Ramos (cell line): ENCODE data around the gene PARP14.

Experiments
- in situ Hi-C: fragments of 300-500 bp; cut with MboI; formaldehyde crosslinking; loops from one replicate; pipeline ENCODE4 v1.14.3; 2022; ENCODE audit warnings: low sequenced_read_pairs; ENCODE audit not compliant: unreplicated experiment

Gene PARP14

DNA sequence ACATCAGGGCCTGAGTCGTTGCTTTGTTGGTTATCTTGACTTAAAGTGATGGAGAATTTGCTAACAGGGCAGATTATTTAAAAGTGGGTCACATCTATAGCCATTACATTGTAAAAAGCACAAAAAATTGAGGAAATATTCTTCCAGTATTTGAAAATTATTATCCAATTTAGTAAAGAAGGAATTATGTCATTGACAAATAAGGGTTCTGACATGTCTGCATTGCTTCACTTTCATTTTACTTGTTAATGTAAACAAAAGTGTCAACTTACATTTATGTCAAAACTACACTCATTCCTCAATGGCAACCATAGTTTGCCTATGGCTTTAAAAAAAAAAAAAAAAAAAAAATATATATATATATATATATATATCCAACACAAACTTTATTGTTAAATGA, 3.4 kb upstream of the PARP14 start:
- in situ Hi-C loops, result loop anchor here (10.0 to 25.0 kb wide), 2 partner anchors 112 to 1115 kb away; partner anchors contain the start of genes ARGFX, DTX3L and PARP9

DNA sequence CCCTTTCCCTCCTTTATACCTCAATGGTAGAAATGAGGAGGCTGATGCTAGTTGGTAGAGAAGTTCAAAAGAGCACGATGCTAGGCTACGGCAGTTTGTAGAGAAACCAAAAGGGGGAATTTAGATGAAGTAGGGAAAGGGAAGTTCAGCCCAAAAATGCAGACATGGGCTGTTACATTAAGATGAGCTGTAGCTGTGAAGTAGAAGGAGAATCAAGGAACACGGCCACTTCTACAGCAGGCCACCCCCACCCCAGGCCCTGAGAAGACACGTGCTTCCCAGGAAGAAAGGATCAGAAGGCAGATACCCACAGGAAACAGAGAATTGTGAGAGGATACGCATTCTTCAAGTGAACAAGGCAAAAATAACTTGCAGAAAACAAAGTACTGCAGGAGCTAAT, 2.1 kb upstream of the PARP14 start:
- in situ Hi-C loops, result loop anchor here (10.0 to 25.0 kb wide), 2 partner anchors 114 to 1116 kb away; partner anchors contain the start of genes ARGFX, DTX3L and PARP9

DNA sequence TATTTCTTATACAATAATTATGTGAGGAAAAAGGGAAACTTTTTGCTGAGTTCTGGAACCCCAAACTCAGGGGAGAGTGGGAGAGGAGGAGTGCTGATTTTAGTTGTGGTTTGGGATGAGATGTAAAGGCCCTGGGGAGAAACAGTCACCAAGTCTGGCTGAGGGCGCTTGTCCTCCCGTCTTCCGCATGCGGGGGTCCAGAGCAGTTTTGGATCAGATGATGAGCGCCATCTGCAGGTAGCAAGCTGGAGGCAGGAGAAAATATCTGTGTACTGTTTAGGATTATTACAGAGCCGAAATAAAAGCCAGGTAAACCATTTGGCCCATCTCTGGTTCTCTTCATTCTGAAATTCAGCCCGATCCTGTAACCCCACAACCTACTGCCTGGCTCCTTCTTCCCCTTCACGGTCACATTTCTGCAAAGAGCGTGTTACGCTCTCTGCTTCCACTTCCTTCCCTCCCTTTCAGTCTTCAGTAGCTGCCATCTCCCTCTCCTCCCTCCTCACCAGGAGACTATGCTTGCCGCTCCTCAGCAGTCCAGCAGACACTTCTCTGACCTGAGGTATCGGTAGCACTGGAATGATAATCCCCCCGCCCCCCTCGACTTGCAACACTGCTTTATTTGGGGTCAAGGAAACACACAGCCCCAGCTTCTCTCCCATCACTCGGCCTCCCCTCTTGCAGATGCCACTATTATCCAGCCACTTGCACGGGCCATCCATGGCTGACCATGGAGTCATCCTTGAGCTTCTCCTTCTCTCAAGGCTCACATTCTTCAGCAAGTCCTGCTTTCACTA, 1.4 kb upstream of the PARP14 start:
- in situ Hi-C loops, result loop anchor here (10.0 to 25.0 kb wide), 2 partner anchors 114 to 1117 kb away; partner anchors contain the start of genes ARGFX, DTX3L and PARP9

DNA sequence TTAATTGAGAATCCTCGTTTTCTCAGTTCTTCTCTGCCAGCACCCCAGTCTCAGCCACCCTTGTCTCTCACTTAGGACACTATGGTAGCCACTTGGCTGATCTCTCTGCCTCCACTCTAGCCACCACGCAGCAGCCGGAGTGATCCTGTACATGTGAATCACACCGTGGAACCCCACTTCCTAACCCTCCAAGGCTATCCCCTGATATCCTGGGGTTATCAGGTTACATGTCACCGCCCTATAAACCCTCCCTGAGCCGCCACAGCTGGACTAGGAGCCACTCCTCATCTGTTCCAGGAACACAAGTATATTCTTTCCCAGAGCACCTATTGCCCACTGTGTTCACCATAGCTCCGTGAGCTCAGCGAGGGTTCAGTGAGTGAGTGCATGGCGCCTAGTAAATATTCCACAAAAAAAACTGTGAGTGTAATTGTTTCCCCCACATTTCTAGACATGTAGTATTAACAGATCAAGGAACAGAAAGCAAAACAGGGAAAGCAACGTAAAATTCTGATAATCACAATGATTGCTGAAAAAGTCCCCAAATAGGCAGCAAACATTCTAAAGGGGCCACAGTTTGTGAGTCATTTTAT, 661 bp upstream of the PARP14 start:
- in situ Hi-C loops, result loop anchor here (10.0 to 25.0 kb wide), 2 partner anchors 115 to 1118 kb away; partner anchors contain the start of genes ARGFX, DTX3L and PARP9

DNA sequence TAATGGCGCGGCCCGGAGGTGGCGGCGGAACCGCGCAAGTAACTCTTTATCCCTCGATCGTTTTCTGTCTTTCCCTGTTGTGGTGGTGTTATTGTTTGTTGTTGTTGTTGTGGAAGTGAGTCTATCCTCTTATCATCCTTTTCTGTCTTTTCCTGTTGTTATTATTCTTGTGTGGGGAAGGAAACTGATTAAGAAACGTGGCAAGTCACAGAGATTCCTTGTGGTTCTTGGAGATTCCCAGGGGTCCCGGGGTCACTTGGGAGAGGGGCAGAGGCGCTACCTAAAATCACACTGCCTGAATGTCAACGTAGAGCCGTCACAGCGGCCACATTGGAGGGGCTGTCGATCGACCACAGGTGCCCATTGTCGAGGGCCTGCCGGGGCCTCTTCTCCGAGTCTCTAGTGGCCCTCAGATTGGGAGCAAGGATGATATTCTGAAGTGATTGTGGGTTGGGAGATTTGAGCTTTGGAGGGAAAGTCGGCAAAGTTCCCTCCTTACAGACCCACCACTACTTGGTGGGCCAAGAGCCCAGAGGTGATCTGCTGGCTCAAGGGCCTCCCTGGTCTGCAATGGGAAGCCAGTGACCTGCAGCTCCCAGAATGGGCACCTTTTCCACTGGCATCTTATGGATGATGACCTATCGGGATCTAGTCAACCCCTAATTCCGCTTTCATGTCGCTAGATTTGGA, 790 bp downstream of the PARP14 start:
- in situ Hi-C loops, result loop anchor here (25.0 kb wide), 1 partner anchor 1119 kb away; the partner anchor contains the start of gene ARGFX

DNA sequence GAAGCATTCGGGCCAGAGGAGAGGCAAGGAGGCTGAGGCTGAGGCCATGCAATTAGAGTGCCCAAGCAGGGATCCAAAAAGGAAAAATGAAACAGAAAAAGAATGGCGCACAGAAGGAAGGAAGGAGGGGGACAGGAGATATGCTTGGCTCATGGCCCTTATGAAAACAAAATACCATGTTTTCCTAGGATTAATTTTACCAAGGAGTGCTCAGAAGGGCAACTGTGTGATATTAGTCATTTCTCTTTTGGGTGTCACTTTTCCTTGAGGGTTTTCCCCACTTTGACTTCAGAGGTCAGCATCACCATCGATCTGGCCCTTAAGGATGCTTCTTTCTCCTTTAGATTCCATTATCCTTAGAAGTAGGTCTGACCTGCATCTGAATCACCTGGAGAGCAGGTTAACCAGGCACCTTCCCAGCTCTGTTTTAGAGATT, 1.4 kb downstream of the PARP14 start:
- in situ Hi-C loops, result loop anchor here (25.0 kb wide), 1 partner anchor 1120 kb away; the partner anchor contains the start of gene ARGFX

DNA sequence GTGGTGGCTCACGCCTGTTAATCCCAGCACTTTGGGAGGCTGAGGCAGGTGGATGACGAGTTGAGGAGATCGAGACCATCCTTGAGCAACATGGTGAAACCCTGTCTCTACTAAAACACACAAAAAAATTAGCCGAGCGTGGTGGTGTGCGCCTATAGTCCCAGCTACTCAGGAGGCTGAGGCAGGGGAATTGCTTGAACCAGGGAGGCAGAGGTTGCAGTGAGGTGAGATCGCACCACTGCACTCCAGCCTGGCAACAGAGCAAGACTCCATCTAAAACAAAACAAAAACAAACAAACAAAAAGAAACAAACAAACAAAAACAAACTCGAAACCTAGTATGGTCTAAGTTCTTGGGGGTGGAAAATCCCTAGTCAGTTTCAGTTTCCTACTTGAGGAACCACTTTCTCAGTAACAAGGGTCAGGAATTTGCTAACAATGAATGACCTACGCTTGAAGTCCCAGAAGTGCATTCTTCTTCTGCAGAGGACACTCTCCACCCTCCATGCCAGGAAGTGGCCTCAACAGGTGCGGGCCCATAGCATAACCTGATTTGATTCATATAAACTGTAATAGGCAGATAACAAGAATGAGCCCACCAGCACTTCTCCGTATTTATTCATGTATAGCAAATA, 2.3 kb downstream of the PARP14 start:
- in situ Hi-C loops, result loop anchor here (25.0 kb wide), 1 partner anchor 1121 kb away; the partner anchor contains the start of gene ARGFX

DNA sequence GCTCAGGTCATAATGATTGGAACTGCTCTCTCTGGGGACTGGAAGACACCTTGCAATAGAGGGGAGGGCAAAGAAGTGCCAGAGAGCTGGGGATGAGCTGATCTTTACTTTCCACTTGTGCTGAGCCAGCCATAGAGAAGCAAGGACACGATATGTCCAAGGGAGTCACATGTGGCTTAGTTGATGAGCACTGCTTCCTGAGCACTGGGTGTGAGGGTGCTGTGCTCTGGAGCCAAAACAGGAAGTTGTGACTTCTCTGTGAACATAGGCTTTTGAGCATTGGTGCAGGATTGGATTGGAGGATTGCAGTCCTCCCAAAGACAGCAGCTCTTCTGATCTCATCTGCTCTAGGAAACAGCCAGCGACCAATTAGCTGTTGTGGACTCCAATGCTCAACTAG, 6.7 kb downstream of the PARP14 start:
- in situ Hi-C loops, result loop anchor here (25.0 kb wide), 1 partner anchor 1125 kb away; the partner anchor contains the start of gene ARGFX

DNA sequence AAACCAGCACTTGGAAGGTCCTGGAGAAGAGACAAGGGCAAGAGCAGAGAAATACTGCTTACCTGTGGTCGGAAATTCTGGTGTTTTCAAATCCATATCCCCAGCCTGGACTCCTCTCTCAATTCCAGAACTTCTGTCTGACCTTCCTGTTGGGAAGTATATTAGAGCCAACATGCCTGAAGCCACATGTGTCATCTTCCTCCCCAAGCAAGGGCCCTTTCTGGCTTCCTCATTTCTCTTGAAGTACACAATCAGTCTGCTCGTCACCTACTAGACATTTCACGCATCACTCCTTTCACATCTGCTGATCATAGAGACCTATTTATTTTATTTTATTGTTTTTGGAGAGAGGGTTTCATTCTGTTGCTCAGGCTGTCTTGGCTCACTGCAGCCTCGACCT, 8.4 kb downstream of the PARP14 start:
- in situ Hi-C loops, result loop anchor here (25.0 kb wide), 1 partner anchor 1127 kb away; the partner anchor contains the start of gene ARGFX

DNA sequence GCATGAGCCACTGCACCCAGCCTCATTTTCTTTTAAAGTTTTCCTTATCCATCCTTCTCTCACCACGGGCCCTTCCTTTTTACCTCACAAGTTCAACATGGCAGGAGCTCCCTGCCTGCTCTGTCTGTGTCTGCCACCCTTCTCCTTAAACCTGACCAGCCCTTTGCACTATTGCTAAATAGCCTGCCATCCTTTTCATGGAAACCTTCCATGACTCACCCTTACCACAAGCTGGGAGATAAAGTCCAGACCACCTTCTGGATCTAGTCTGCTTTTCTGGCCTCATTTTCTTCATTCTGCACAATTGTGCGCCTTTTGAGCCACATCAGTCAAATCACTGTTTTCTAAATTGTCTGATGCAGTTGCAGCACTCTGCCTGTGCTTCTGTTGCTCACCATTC, 8.9 kb downstream of the PARP14 start:
- in situ Hi-C loops, result loop anchor here (25.0 kb wide), 1 partner anchor 1127 kb away; the partner anchor contains the start of gene ARGFX

DNA sequence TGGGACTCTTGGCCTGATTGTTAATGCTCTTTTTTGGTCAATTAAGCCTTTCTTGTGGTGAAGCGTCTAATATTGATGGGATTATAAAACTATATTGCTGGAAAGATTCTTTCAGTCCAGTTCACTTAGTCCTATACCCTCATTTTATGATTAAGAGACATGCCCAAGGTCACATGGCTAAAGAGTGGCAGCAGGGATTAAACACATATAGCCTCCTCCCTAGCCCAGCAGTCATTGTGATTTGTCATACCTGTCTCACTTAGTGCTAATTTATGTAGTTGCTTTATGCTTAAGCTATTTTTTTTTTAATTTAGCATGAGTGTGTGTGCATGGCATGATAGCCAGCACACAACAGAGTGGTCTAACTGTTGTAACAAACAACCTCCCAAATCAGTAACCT, 9.5 kb downstream of the PARP14 start:
- in situ Hi-C loops, result loop anchor here (25.0 kb wide), 1 partner anchor 1128 kb away; the partner anchor contains the start of gene ARGFX

DNA sequence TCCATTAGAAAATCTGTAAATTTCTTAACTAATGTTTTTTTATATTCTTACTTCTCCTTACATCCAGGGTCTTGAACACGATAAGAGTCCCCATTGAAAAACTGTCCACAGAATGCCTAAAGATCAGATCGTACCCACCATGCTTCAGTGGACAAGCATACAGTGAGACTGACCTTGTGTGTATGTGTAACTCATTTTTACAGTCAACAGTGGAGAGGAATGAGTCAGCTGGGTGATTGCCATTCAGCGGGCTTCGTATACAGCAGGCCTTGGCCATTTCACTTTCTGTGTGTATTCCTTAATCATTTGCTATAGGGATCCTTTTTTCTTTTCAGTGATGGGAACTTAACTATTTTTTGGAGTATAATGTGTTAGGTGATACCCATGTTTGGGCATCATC, 10.6 kb downstream of the PARP14 start:
- in situ Hi-C loops, result loop anchor here (25.0 kb wide), 1 partner anchor 1129 kb away; the partner anchor contains the start of gene ARGFX

DNA sequence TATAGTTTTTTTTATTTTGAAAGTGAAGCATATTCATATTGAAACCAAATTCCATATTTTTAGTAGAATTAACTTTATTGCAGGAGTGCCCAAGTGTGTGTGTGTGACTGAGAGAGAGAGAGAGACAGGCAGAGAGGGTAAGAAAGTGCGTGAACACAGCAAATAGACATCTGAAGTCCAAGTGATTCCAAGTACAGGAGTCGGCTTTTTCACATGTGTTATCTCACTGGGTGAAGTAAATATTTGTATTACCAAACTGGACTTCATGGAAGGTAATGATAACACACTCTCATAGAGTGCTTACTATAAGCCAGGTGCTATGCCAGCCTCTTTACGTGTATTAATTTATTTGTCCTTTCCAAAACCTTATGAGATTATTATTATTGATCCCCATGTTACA, 12.0 kb downstream of the PARP14 start:
- in situ Hi-C loops, result loop anchor here (25.0 kb wide), 1 partner anchor 1130 kb away; the partner anchor contains the start of gene ARGFX

DNA sequence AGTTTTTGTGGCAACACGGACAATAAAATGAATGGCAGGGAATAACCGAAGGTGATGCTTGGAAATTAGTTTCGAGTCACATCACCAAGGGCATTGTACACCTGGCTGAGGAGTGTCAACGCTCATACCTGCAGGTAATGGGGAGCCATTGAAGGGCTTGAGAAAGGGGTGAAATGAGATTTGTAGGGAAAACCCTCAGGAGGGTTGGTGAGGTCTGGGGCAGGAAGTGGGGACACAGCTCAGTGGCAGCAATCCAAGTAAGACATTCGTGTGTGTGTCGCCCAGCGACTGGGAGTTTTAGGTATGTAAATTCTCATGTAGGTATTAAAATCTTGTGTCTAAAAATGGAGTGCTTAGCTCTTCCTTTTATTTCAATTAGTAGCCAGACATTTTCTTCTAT, 14.3 kb downstream of the PARP14 start:
- in situ Hi-C loops, result loop anchor here (25.0 kb wide), 1 partner anchor 1133 kb away; the partner anchor contains the start of gene ARGFX

DNA sequence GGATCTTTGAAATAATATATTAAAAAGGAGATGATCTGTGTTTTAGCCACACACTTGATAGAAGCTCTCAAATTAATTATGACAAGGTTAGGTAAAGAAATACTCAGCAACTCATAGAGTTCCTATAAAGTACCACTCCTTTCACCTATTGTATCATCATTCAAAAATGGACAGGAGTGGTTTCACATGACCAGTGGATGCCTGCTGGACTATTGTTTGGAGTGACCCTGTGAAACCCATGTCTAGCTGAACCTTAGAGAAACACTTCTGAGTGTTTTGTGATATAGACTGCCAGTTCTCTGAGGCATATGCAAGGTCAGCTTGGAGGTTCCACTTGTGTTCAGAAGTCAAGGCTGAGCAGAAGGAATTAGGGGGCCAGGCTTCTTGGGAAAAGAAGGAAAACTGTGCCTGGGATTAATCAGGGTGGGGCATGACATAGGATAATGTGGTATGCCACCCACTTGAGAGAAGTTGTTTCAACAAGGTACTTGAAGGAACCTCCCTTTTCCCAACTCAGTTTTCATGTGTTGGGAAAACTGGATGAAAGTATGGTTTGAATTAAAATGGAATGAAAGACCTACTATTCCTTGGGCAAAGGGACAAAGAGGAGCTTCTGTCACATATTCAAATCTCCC, 15.4 kb downstream of the PARP14 start:
- in situ Hi-C loops, result loop anchor here (25.0 kb wide), 1 partner anchor 1134 kb away; the partner anchor contains the start of gene ARGFX

DNA sequence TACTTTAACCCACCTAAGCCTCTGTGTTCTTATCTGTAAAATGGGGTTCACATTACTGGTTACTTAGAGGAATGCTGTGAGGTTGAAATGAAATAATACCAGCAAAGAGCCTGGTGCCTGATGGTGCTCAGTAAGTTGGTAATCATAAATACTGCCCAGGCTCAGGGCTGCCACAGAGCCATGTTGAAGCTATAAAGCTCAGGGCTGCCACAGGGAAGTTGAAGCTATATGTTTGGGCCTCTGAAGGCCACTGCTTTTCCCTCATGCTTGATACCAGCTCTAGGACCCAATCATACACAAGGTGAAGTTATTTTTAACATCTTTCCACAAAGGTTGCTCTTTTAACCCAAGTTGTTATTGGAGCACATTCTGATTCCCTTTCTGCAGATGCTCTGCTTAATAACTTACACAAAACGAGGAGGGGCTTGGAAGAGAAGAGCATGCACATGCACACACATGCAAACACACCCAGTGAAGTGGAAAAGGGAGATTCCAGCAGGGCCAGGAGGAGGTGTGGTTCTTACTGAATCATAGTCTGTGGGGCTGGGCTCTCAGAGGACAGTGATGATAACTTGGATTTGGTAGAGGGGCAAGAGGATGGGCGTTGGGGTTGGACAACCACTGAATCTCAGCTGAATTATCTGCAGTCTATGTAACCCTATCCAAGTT, 17.4 kb downstream of the PARP14 start:
- in situ Hi-C loops, result loop anchor here (25.0 kb wide), 1 partner anchor 1136 kb away; the partner anchor contains the start of gene ARGFX

DNA sequence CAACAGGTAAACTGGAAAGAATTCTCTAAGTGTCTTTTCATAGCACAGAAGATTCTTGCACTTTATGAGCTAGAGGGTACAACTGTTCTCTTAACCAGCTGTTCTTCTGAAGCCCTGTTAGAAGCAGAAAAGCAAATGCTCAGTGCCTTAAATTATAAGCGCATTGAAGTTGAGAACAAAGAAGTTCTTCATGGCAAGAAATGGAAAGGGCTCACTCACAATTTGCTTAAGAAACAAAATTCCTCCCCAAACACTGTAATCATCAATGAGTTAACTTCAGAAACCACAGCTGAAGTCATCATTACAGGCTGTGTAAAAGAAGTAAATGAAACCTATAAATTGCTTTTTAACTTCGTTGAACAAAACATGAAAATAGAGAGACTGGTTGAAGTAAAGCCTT, 19.6 kb downstream of the PARP14 start:
- in situ Hi-C loops, result no loop called here

DNA sequence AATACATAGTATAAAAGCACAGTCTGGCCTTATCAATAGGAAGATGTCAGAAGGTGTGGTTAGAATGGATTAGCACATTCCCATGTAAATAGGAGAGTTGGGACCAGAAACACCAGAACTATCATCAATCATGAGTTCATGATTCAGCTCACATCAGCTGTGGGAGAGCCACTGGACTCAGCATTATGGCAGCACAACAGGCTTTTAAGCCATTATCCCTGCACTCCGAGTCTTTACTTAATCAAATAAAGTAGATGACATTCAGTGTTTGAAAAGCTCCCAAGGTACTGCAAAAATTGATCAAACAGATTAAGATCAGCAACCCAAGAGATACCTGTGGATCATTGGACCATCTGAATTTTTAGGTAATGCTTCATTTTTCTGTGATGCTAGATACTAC, 24.7 kb downstream of the PARP14 start:
- in situ Hi-C loops, result no loop called here
